Inflammatory macrophage treated with lipopolysaccharide for 4 hours (primary cell): ENCODE results near the gene RFT1.

Source experiments
- DNase-seq: peaks from one replicate; pipeline ENCODE4 v3.0.0-alpha.2; 2020

The RFT1 gene

GRCh38 chr3:53122933-53123305 lies 7.3 kb downstream of the RFT1 start:
- DNase-seq, result peak; percentile 88

DNA sequence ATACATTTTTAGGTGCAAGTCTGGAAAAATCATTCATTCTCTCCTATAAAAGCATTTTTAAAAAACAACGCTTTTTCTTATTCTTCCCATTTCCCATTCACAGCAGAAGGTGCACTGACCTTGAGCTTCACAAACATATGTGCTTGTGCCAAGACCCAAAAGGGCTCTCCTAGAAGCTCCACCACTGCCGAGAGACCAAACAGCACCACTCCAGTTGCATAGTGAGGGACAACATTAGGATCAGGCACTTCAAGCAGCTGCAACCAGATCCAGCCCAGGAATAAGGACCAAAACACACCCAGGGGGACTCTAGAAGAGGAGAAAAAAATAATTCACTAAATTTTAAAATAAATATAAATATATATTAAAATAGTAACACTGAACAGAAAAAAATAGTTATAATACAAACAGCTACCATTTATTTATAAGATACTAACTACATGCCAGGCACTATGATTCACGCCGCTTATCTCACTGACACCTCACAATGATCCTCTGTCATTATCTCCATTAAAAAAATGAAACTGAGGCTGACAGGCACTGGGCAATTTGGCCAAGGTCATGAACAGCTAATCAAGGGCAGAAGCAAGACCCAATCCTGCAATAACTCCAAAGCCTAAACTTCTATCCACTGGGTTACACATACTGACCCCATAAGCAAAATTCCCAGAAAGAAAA lies 7.8 kb downstream of the RFT1 start:
- no peak for DNase-seq

DNA sequence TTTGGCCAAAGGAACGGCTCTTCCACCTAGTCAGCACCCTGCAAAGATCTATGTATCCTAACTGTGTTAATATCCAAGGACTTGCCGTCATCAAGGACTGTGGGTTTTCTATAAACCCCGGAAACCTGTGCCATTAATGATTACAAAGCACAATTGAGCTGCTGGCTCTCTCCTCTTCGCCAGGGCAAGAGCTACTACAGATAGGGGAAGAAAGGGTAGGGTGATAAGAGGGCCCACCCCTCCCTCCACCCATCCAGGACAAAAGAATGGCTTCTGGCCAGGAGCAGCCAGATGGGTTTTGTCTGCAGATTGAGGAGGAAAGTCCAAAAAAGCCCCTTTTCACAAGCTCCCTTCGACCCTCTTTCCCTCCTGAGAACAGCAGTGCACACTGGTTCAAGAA lies 9.9 kb downstream of the RFT1 start:
- DNase-seq, result no peak

DNA sequence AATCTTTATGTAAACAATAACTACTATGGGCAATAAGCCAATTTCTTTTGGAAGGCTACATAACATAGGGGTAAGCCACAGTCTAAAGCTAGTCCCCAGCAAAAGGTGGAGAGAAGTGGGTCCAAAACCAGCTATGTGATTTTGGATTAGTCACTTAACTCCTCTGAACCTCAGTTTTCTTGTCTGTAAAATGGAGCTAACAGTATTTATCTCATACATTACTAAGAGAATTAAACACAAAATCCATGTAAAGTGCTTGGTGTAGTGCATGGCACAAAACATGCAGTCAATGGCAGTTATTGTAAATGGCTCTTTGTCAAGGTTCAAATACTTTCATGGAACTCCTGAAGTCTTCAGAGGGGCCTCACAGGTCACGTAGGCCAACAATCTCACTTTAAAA lies 13.3 kb downstream of the RFT1 start:
- no peak for DNase-seq

DNA sequence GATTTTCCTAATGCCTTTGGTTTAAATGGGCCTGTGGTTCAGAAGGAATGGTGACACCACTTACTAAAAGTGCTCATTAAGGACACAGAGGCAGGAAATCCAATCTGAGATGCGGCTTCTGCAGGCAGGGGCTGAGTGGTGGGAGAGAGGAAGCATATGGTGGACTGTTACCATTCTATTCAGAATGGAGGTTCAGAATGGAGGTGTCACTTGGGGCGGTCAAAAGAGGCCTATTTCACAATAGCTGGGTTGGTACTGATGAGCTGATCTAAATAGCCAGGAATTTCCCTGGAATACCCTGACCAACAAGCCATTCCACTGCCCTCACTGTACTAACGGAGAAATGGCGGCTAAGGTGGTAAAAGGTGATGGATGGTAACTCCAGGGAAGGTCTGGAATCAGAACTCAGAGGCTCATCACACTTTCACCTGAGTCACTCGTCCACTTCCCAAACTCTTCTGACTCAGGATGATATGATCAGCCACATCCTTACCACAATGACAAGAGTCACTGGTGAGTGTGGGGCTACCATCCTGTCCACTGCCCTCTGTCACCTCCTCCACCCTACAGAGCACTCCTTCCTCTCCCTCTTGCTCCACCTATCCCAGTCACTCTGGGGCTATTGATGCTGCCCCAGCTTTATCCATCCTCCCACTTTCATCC lies 15.7 kb downstream of the RFT1 start:
- DNase-seq, result peak; percentile 36

DNA sequence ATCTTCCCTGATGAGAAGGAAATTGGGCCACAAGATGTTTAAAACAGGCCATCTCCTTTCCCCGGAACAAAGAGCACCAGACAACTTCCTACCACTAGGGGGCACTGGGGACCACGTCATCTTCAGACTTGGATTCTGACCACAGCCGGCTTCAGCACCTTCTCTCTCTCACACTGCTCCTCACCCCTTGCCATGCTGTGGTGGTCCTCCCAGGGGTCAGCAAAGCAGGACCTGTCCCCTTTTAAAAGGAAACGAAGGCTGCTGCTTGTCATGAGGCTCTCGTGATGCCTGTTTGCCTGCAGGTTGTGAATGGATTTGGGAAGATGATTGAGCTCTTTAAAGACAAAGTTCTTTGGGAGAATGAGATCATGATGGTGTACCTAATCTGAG lies 16.2 kb downstream of the RFT1 start:
- peak; percentile 82 for DNase-seq

DNA sequence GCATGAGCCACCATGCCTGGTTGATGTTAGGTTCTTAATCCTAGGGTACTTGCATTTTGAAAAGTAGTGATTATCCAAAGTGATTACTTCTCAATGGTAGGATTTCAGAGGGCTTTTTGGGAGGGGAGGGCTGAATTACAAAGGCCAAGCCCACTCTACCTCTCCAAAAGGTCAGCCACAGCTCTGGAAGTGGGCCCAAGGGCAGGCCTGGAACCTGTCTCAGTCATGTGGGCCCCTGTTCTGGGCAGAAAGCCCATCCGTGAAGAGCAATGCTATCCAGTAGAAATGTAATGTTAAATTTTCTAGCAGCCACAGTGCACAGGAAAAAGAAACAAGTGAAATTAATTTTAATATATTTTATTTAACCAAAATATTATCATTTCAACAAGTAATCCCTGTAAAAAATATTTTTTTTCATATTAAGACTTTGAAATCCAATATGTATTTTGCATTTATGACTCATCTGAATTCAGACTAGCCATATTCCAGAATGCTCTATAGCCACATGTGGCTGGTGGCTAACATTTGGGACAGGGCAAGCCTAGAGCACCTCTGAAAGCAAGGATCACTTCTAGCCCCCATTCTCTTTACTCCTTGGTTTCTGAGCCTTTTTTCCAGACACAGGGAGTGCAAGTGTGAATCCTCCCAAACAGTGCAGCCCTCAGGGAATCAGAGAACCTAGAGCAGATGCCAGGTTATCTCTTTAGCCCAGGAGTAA lies 16.8 kb downstream of the RFT1 start:
- no peak for DNase-seq

- no peak for DNase-seq
Observed at GRCh38 chr3:53111822-53112221, 18.4 kb downstream of the RFT1 start.

GRCh38 chr3:53109891-53110771 lies 20.1 kb downstream of the RFT1 start:
- peak; percentile 92 for DNase-seq

DNA sequence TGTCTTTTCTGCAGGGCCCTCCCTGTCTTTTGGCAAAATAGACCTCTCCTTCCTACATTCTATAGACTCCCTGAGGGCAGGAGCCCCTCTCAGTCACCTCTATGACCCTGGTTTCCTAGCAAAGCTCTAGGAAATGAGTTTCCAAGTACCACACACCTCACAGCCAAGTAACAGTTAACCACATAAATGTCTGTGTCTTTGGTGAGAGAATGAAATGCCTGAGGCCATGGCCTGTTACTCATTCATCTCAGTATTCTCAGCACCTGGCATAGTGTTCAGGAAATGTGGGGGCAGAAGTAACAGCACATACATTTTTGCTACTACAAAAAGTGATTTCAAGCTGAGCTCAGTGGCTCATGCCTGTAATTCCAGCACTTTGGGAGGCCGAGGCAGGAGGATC lies 21.0 kb downstream of the RFT1 start:
- DNase-seq, result no peak

GRCh38 chr3:53104762-53105161 lies 25.5 kb downstream of the RFT1 start:
- peak; percentile 77 for DNase-seq

GRCh38 chr3:53103397-53104296 lies 26.6 kb downstream of the RFT1 start:
- DNase-seq, result peak; percentile 61

DNA sequence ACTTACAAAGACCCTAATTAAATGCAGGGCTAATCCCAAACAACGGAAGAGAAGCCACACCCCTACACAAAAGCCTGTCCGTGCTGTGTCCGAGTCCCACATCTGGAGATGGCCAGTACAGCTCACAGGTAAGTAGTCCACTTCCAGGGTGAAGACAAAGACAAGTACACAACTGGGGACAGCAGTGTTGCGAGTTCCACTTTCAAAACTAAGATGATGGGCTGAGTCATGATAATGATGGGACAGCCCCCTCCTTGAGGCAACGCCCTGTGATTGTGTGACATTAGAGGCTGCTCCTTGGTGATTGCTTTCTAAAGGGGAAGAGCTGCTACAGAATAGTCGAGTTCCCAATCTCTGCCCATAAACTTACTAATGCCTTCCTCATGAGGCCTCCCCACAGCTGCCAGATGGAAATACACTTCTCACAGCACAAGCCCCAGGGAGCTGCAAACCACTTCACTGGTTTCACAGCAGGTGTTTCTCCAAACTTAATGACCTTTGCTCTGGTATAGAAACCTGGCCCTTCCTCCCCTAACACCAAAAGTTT lies 27.6 kb downstream of the RFT1 start:
- DNase-seq, result peak; percentile 95

- DNase-seq, result no peak
Observed at GRCh38 chr3:53101956-53102355, 28.3 kb downstream of the RFT1 start.

DNA sequence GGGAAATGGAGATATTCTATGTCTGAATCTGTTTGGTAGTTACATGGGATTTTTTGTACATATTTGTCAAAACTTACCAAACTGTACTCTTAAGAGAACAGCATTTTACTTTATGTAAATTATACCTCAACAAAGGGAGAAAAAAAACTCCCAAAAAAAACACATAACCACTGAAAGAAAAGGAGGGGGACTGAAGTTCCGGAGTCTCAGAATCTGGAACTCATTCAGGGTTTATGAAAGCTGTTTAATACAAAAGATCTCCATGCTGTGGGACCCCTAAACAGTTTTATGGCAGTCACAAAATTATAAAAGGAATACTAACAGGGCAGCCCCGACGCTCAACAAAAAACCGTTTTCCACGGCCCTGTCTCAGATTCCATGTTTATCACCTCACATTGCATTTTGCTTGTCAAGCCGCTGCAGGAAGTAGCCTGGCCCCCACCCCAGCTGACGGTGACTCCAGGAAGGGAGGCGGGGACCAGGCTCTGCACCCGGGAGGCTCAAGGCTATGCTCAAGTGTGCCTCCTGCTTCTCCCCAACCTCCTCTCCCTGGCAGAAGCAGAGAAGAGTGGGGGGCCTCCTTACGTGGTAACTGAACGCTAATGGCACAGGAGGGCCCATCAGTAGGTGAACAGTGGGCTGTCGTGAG lies 29.3 kb downstream of the RFT1 start:
- DNase-seq, result no peak

- DNase-seq, result no peak
Observed at GRCh38 chr3:53097887-53098286, 32.3 kb downstream of the RFT1 start.

- DNase-seq, result peak; percentile 76
Observed at GRCh38 chr3:53092942-53093341, 37.3 kb downstream of the RFT1 start.

DNA sequence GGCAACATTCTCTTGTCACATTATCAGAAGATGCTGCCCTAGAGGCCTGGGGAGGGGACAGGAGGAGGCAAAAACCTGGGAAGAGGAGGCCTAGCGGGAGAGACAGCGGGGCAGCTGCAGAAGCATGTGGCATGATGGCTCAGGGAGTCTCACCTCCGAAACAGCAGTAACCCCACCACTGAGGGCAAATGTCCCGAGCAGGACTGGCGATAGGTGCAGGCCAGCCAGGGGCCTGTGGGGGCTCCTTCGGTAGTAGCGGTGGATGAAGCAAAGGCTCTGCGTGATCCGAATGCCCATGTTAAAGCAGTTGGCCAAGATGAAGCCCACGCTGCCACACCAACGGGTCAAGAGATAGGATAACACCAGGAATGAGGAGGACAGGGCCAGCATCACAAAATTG lies 38.0 kb downstream of the RFT1 start:
- DNase-seq, result no peak

GRCh38 chr3:53091011-53091410 lies 39.2 kb downstream of the RFT1 start:
- DNase-seq, result no peak

DNA sequence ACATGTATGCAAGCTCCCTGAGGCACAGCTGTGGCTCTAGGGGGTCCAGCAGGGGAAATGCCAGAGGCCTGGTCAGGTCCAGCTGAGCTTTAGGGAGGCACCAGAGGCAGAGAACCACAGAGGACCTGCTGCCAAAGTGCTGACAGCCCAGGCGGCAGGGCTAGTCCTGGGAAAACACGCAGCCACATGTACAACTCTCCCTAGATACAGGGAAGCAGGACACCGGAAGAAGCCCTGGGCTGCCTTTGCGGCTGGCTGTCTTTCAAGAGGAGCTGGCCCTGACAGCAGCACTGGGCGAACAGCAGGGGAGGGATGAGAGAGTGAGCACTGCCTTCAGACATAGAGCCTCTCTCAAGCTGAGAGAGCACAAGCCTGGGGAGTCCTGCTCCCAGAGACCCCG lies 40.7 kb downstream of the RFT1 start:
- no peak for DNase-seq

DNA sequence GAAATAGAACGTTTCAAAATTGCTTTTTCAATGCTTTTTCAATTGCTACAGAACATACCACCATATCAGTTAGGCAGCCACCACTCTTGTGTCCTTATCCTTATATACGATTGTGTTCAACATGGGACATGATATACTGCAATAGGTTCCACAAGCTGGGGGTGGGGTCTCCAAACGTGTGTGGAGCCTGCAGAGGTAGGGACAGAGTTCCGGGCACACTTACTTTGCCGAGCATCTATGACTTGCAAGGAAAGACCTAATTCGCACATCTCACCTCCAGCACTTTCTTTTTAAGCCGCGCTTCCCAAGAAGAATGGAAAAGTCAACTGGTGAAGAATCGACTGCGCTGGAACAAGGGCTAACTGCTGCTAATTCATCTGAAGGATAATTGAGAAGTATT lies 44.8 kb downstream of the RFT1 start:
- no peak for DNase-seq
